ENCODE measurements around the gene MMRN2. TPM values are rescaled to one million over a fixed set of nuclear protein-coding genes. Genes with fewer than 3 reads are reported as not detected.
"Not testable (repeated sequence)": the region's sequence is repeated elsewhere in the genome, so short reads cannot be mapped to it uniquely, and the experiment has no call there.

MMRN2 gene, protein sequence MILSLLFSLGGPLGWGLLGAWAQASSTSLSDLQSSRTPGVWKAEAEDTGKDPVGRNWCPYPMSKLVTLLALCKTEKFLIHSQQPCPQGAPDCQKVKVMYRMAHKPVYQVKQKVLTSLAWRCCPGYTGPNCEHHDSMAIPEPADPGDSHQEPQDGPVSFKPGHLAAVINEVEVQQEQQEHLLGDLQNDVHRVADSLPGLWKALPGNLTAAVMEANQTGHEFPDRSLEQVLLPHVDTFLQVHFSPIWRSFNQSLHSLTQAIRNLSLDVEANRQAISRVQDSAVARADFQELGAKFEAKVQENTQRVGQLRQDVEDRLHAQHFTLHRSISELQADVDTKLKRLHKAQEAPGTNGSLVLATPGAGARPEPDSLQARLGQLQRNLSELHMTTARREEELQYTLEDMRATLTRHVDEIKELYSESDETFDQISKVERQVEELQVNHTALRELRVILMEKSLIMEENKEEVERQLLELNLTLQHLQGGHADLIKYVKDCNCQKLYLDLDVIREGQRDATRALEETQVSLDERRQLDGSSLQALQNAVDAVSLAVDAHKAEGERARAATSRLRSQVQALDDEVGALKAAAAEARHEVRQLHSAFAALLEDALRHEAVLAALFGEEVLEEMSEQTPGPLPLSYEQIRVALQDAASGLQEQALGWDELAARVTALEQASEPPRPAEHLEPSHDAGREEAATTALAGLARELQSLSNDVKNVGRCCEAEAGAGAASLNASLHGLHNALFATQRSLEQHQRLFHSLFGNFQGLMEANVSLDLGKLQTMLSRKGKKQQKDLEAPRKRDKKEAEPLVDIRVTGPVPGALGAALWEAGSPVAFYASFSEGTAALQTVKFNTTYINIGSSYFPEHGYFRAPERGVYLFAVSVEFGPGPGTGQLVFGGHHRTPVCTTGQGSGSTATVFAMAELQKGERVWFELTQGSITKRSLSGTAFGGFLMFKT
- 5.3 and 5.5 TPM in 2 replicates for polyA plus RNA-seq (2014; cell fraction: cytosol; rRNA removed)
- polyA plus RNA-seq (2014; cell fraction: nucleus; rRNA removed), result 9.7 and 14.5 TPM in 2 replicates

DNA sequence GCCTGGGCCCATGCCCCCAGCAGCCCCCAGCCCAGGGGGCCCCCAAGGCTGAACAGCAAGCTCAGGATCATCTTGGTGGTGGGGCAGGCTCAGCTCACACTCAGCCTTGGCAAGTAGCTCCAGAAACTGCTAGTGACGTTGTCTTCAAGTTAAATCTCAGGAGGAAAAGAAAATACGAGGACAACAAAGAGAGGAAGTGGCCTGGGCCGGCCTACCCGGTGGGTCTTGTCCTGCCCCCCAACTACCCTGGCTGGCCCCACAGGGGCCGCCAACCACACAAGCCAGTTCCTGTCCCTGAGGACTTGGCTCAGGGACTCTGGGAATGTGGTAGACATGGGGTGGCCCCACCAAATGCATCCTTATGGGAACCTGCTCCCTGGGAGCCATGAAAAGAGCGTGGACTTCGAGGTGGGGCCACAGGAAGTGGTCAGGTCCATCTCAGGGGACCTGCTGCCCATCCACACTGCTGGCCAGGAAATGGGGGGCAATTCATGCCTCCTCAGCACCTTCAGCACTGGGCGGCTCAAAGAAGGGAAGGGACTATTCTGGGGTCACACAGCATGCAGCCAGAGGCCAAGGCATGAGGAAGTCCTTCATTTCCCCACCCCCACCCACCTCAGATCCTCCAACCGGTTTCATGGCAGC lies at the start of gene MMRN2:
MMRN2 (minus strand) TSS at position 145 of the 645 bp plus-strand sequence; CDS start at position 71, 74 bp downstream.
- no peak for DNase-seq (ENCODE audit: low spot score)

GRCh38 chr10:87007124-87007523 lies 49.7 kb upstream of the MMRN2 start:
- DNase-seq (ENCODE audit: low spot score), result not testable (repeated sequence)

- no peak for DNase-seq (ENCODE audit: low spot score)
Measured at GRCh38 chr10:87000491-87000890, 43.1 kb upstream of the MMRN2 start.

- DNase-seq (ENCODE audit: low spot score), result not testable (repeated sequence)
Measured at GRCh38 chr10:86999802-87000403, 42.5 kb upstream of the MMRN2 start.

DNA sequence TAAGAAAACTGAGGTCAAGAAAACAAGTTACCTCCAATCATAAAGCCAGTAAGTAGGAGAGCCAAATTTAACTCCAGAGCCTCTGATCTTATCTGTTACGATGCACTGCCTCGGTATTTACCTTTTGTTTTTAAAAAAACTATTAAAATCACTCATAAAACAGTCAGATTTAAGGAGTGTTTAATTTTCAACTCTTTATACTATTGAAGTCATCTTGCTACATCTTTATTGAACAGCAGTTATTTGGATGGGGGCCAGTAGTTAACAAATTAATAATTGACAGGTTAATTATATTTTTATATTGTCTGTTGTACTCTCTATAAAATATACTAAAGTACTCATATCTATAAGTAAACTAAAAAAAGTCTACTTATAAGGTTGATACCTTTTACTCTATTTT lies 35.5 kb upstream of the MMRN2 start:
- no peak for DNase-seq (ENCODE audit: low spot score)

- no peak for DNase-seq (ENCODE audit: low spot score)
Measured at GRCh38 chr10:86992456-86992855, 35.0 kb upstream of the MMRN2 start.

- DNase-seq (ENCODE audit: low spot score), result not testable (repeated sequence)
Measured at GRCh38 chr10:86991362-86991761, 33.9 kb upstream of the MMRN2 start.

DNA sequence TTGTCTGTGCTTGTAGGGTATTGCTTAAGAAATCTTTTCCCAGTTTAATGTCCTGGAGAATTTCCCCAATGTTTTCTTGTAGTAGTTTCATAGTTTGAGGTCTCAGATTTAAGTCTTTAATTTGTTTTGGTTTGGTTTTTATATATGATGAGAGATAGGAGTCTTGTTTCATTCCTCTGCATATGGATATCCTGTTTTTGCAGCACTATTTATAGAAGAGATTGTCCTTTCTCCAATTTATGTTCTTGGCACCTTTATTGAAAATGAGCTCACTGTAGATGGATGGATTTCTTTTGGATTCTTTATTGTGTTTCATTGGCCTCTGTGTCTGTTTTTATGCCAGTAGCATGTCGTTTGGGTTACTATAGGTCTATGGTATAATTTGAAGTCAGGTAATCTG lies 31.1 kb upstream of the MMRN2 start:
- no peak for DNase-seq (ENCODE audit: low spot score)

DNA sequence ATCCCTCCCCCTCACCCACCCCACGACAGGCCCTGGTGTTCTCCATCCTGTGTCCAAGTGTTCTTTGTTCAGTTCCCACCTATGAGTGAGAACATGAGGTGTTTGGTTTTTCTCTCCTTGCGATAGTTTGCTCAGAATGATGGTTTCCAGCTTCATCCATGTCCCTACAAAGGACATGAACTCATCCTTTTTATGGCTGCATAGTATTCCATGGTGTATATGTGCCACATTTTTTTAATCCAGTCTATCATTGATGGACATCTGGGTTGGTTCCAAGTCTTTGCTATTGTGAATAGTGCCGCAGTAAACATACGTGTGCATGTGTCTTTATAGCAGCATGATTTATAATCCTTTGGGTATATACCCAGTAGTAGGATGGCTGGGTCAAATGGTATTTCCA lies 27.1 kb upstream of the MMRN2 start:
- DNase-seq (ENCODE audit: low spot score), result not testable (repeated sequence)

- DNase-seq (ENCODE audit: low spot score), result no peak
Measured at GRCh38 chr10:86981716-86982115, 24.3 kb upstream of the MMRN2 start.

DNA sequence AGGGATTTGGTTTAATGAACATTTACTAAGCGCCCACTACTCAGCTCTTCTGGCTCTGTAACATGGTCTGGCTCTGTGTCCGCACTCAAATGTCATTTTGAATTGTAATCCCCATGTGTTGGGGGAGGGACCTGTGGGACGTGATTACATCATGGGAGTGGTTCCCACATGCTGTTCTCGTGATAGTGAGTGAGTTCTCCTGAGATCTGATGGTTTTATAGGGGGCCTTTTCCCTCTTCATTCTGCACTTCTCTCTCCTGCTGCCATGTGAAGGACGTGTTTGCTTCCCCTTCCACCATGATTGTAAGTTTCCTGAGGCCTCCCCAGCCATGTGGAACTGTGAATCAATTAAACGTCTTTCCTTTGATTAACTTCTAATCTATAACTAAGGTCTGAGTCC lies 23.6 kb upstream of the MMRN2 start:
- DNase-seq (ENCODE audit: low spot score), result peak; percentile 40

- no peak for DNase-seq (ENCODE audit: low spot score)
Measured at GRCh38 chr10:86979977-86980448, 22.6 kb upstream of the MMRN2 start.

GRCh38 chr10:86979296-86979818 lies 21.9 kb upstream of the MMRN2 start:
- DNase-seq (ENCODE audit: low spot score), result no peak

DNA sequence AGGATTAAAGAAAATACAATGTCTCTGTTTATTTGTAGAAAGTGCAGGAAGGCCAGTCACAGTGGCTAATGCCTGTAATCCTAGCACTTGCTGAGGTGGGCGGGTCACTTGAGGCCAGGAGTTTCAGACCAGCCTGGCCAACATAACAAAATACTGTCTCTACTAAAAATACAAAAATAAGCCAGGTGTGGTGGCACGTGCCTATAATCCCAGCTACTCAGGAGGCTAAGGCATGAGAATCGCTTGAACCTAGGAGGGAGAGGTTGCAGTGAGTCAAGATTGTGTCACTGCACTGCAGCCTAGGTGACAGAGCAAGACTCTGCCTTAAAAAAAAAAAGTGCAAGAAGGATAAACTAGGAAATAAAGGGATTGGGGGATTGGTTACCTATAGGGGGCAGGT lies 21.0 kb upstream of the MMRN2 start:
- DNase-seq (ENCODE audit: low spot score), result not testable (repeated sequence)

- DNase-seq (ENCODE audit: low spot score), result no peak
Measured at GRCh38 chr10:86976362-86977056, 19.1 kb upstream of the MMRN2 start.

DNA sequence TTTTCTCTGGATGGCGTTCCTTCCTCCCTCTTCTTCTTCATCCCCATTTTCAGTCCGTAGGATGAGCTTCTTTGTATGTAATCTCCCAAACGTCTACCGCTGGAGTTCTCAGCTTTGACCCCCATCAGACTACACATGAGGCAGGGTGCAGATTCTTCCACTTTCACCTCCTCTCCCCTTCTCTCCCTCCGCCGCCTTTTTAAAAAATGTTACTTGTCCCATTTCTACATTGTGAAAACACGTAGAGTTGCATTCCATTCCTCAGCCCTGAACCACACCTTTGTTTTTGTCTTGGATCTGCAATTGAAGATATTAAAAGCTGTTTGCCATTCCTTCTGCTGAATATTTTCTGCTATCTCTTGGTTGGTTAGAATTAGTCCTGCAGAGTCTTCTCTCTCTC lies 17.1 kb upstream of the MMRN2 start:
- DNase-seq (ENCODE audit: low spot score), result no peak

- DNase-seq (ENCODE audit: low spot score), result no peak
Measured at GRCh38 chr10:86972613-86973380, 15.4 kb upstream of the MMRN2 start.

- DNase-seq (ENCODE audit: low spot score), result peak; percentile 64
Measured at GRCh38 chr10:86971232-86971991, 14.0 kb upstream of the MMRN2 start.

- DNase-seq (ENCODE audit: low spot score), result no peak
Measured at GRCh38 chr10:86970982-86971231, 13.5 kb upstream of the MMRN2 start.

Measured in SK-N-DZ (cell line).